GM23338 (cell line): ENCODE measurements around the gene ZFYVE28. TPM values are rescaled to one million over a fixed set of nuclear protein-coding genes. Genes with fewer than 3 reads are reported as not detected.

ENCODE experiments used
- ATAC-seq: fragments of 200-7000 bp; cut with Tn5 transposase; 3 replicates; pipeline ENCODE4 v1.9.1; 2020
- DNase-seq: peaks from one replicate; pipeline ENCODE4 v3.0.0-alpha.2; 2015; ENCODE audit warnings: low spot score
- H2AFZ ChIP-seq: fragments of 200-600 bp; sonication (generic); 2 replicates; pipeline ENCODE4 v1.8.0; 2016; ENCODE audit warnings: antibody characterized with exemption, mild to moderate bottlenecking, moderate library complexity
- H3F3A ChIP-seq: fragments of 200-600 bp; sonication (generic); replicated peaks from 2 replicates; pipeline ENCODE4 v1.8.0; 2017; ENCODE audit warnings: antibody characterized with exemption, mixed run types, low read depth
- H3K27ac ChIP-seq: fragments of 200-600 bp; sonication (generic); 2 replicates; pipeline ENCODE4 v1.6.1; 2016; ENCODE audit warnings: low read depth
- H3K27me3 ChIP-seq: fragments of 200-600 bp; sonication (generic); 2 replicates; pipeline ENCODE4 v1.8.0; 2016; ENCODE audit warnings: mild to moderate bottlenecking, mixed run types, moderate library complexity; ENCODE audit not compliant: insufficient read depth
- H3K36me3 ChIP-seq: fragments of 200-600 bp; sonication (generic); 2 replicates; pipeline ENCODE4 v1.8.0; 2016; ENCODE audit warnings: mild to moderate bottlenecking; ENCODE audit not compliant: insufficient read depth
- H3K4me1 ChIP-seq: fragments of 200-600 bp; sonication (generic); 2 replicates; pipeline ENCODE4 v1.8.0; 2016; ENCODE audit warnings: mild to moderate bottlenecking, moderate library complexity; ENCODE audit not compliant: insufficient read depth
- H3K4me2 ChIP-seq: fragments of 200-600 bp; sonication (generic); 2 replicates; pipeline ENCODE4 v1.7.1; 2017; ENCODE audit warnings: mixed run types
- H3K4me3 ChIP-seq: fragments of 200-600 bp; sonication (generic); 2 replicates; pipeline ENCODE4 v1.6.1; 2016; ENCODE audit warnings: mixed run types
- H3K79me2 ChIP-seq: fragments of 200-600 bp; sonication (generic); replicated peaks from 2 replicates; pipeline ENCODE4 v1.8.0; 2017; ENCODE audit warnings: mild to moderate bottlenecking; ENCODE audit not compliant: insufficient read depth
- H3K9me2 ChIP-seq: fragments of 200-600 bp; sonication (generic); 2 replicates; pipeline ENCODE4 v1.8.0; 2017; ENCODE audit not compliant: insufficient read depth
- H4K20me1 ChIP-seq: fragments of 200-600 bp; sonication (generic); replicated peaks from 2 replicates; pipeline ENCODE4 v1.8.0; 2017; ENCODE audit warnings: mild to moderate bottlenecking; ENCODE audit not compliant: insufficient read depth
- H3K27ac Mint-ChIP-seq: 2 replicates; pipeline ENCODE4 v1.8.0; 2020; ENCODE audit warnings: inconsistent platforms, mild to moderate bottlenecking, moderate library complexity, mixed read lengths
- H3K27me3 Mint-ChIP-seq: 3 replicates; pipeline ENCODE4 v1.8.0; 2022; ENCODE audit warnings: low read depth, mild to moderate bottlenecking, moderate library complexity, mixed read lengths, inconsistent platforms; ENCODE audit not compliant: insufficient read depth, poor library complexity
- H3K36me3 Mint-ChIP-seq: 3 replicates; pipeline ENCODE4 v1.8.0; 2021; ENCODE audit warnings: low read depth, mild to moderate bottlenecking, inconsistent platforms, moderate library complexity, mixed read lengths
- H3K4me1 Mint-ChIP-seq: 3 replicates; pipeline ENCODE4 v1.8.0; 2020; ENCODE audit warnings: mild to moderate bottlenecking, inconsistent platforms, mixed read lengths
- H3K4me3 Mint-ChIP-seq: 3 replicates; pipeline ENCODE4 v1.8.0; 2021; ENCODE audit warnings: moderate library complexity, mild to moderate bottlenecking, inconsistent platforms, mixed read lengths
- H3K9me3 Mint-ChIP-seq: 3 replicates; pipeline ENCODE4 v1.8.0; 2020; ENCODE audit warnings: moderate library complexity, mild to moderate bottlenecking, inconsistent platforms, mixed read lengths
- CREB1 ChIP-seq: fragments of 250-450 bp; sonication (Bioruptor Pico); IDR thresholded peaks from 2 replicates; pipeline ENCODE4 v1.5.0; 2020; ENCODE audit warnings: low read depth, mild to moderate bottlenecking, moderate library complexity
- CTCF ChIP-seq, 2 experiments: fragments of 200-600 bp in 1 of 2; sonication (generic) in 1 of 2; conservative IDR thresholded peaks; 2 replicates each; pipeline versions ENCODE4 v1.5.1 to v1.6.1; 2016 to 2017; ENCODE audit warnings: antibody characterized with exemption in 2 of 2, low read depth in 2 of 2, mild to moderate bottlenecking in 2 of 2, moderate library complexity in 1 of 2
- ETS1 ChIP-seq: IDR thresholded peaks from 2 replicates; pipeline ENCODE4 v1.6.1; 2016; ENCODE audit warnings: antibody characterized with exemption
- EZH2 ChIP-seq: fragments of 200-600 bp; sonication (generic); IDR thresholded peaks from one replicate; pipeline ENCODE4 v1.8.0; 2017; ENCODE audit warnings: antibody characterized with exemption, mild to moderate bottlenecking, low read depth; ENCODE audit not compliant: unreplicated experiment
- EZH2phosphoT487 ChIP-seq: fragments of 200-600 bp; sonication (generic); IDR thresholded peaks from one replicate; pipeline ENCODE4 v1.8.1; 2018; ENCODE audit warnings: antibody characterized with exemption; ENCODE audit not compliant: unreplicated experiment
- JUNB ChIP-seq: IDR thresholded peaks from one replicate; pipeline ENCODE4 v1.6.1; 2016; ENCODE audit warnings: antibody characterized with exemption; ENCODE audit not compliant: unreplicated experiment
- NANOG ChIP-seq: IDR thresholded peaks from 2 replicates; pipeline ENCODE4 v1.6.1; 2016; ENCODE audit warnings: antibody characterized with exemption, borderline replicate concordance
- POLR2AphosphoS5 ChIP-seq: IDR thresholded peaks from 2 replicates; pipeline ENCODE4 v1.6.1; 2016; ENCODE audit warnings: antibody characterized with exemption, low read depth
- REST ChIP-seq: IDR thresholded peaks from one replicate; pipeline ENCODE4 v1.6.1; 2018; ENCODE audit warnings: antibody characterized with exemption; ENCODE audit not compliant: unreplicated experiment
- STAT1 ChIP-seq: IDR thresholded peaks from one replicate; pipeline ENCODE4 v1.6.1; 2016; ENCODE audit warnings: antibody characterized with exemption; ENCODE audit not compliant: unreplicated experiment
- ZNF114 ChIP-seq: fragments of 250-450 bp; sonication (Bioruptor Pico); IDR thresholded peaks from 2 replicates; pipeline ENCODE4 v1.5.0; 2020; ENCODE audit warnings: mild to moderate bottlenecking, moderate library complexity
- ZNF331 ChIP-seq: fragments of 250-450 bp; sonication (Bioruptor Pico); IDR thresholded peaks from 2 replicates; pipeline ENCODE4 v1.5.0; 2020; ENCODE audit warnings: low read depth, mild to moderate bottlenecking, moderate library complexity
- ZNF462 ChIP-seq: fragments of 250-450 bp; sonication (Bioruptor Pico); IDR thresholded peaks from 2 replicates; pipeline ENCODE4 v1.5.0; 2020; ENCODE audit warnings: mild to moderate bottlenecking, moderate library complexity
- polyA plus RNA-seq: library from polyadenylated mRNA; unstranded; fragments of >200 nt; fragmentation: Nextera tagmentation; extraction: Ambion mirVana; gene quantifications from 2 replicates; pipeline ENCODE4 v1.2.1, GENCODE V29; 2016
- total RNA-seq: library from RNA; depleted of rRNA; stranded (reverse); fragments of >200 nt; shearing (Covaris generic); gene quantifications from 2 replicates; pipeline ENCODE4 v1.2.3, GENCODE V29; 2014

Gene ZFYVE28
- total and polyA plus RNA-seq, 2 experiments from 2014 or later = 2.6 to 4.6 TPM

- DNase-seq (no peak), ATAC-seq (no peak)
- H3K4me1 ChIP-seq = no peaks in the 10 kb centered on the region; the same call in 1 of the 2 replicates
- Mint-ChIP-seq H3K4me3 (no peak overlapping the region), H3K36me3 (peaks cover 11% of the 10 kb centered on the region), H3K9me3 (peaks cover 18% of the 10 kb centered on the region), H3K27ac (no peak overlapping the region), H3K27me3 (peaks cover 6% of the 10 kb centered on the region), H3K4me1 (peaks cover 3% of the 10 kb centered on the region; the same call in 2 of the 3 replicates)
- no peak overlapping the region for H3K27ac ChIP-seq
- H3K4me2 ChIP-seq = no peak overlapping the region
- H3K4me3 ChIP-seq = no peak overlapping the region
- no peaks in the 10 kb centered on the region for H3K27me3 ChIP-seq
- TF ChIP-seq ETS1 = no peak
- TF ChIP-seq CTCF (conservative IDR thresholded peaks at IDR 0.05; ENCODE audit: low read depth in 2 of 2) = no peak
- TF ChIP-seq EZH2 = no peak
- TF ChIP-seq POLR2AphosphoS5 = no peak
- no peak for TF ChIP-seq ZNF114 (CRISPR knock-in tag)
- TF ChIP-seq ZNF331 (CRISPR knock-in tag) = no peak
- TF ChIP-seq STAT1 = no peak
- TF ChIP-seq EZH2phosphoT487 = no peak
- TF ChIP-seq NANOG = no peak
- no peak for TF ChIP-seq JUNB
- TF ChIP-seq ZNF462 (CRISPR knock-in tag) = no peak
- TF ChIP-seq REST = no peak
- no peak for TF ChIP-seq CREB1 (CRISPR knock-in tag)
- no peaks in the 10 kb centered on the region for H4K20me1 ChIP-seq
- H3K36me3 ChIP-seq = no peaks in the 10 kb centered on the region; the same call in 1 of the 2 replicates
- no peak overlapping the region for H2AFZ ChIP-seq
- no peaks in the 10 kb centered on the region for H3K9me2 ChIP-seq
- no peaks in the 10 kb centered on the region for H3F3A ChIP-seq
- H3K79me2 ChIP-seq = no peaks in the 10 kb centered on the region
Observed at GRCh38 chr4:2248821-2249261, 169.6 kb downstream of the ZFYVE28 start.
